Keratinocyte (primary cell): Measurements from ENCODE around the gene RFTN1. TPM values are rescaled to one million over a fixed set of nuclear protein-coding genes. Genes with fewer than 3 reads are reported as not detected.

Experiments
- DNase-seq: peaks from one replicate; pipeline ENCODE4 v3.0.0-alpha.2; 2011; ENCODE audit warnings: low read depth, missing footprints, low spot score
- FAIRE-seq: peaks from 2 replicates; lab custom pipeline; 2011; peaks lifted over from hg19 to GRCh38; lab: Jason Lieb, UNC
- H2AFZ ChIP-seq: 2 replicates; pipeline ENCODE4 v1.6.0; 2012; ENCODE audit warnings: low read length, control low read depth, inconsistent platforms; ENCODE audit not compliant: control insufficient read depth
- H3K27ac ChIP-seq: 2 replicates; pipeline ENCODE4 v1.5.1; 2011; ENCODE audit warnings: low read length; ENCODE audit not compliant: control insufficient read depth, insufficient read depth
- H3K27me3 ChIP-seq: 3 replicates; pipeline ENCODE4 v1.6.0; 2011; ENCODE audit warnings: low read length; ENCODE audit not compliant: control insufficient read depth, insufficient read depth; ENCODE audit errors: extremely low read depth
- H3K36me3 ChIP-seq, 2 experiments: 2 replicates in 1 of 2; 3 replicates in 1 of 2; pipeline ENCODE4 v1.5.1; 2011; ENCODE audit warnings: low read length in 2 of 2, mild to moderate bottlenecking in 1 of 2; ENCODE audit not compliant: control insufficient read depth in 2 of 2, insufficient read depth in 2 of 2; ENCODE audit errors: extremely low read depth in 1 of 2
- H3K4me1 ChIP-seq: 3 replicates; pipeline ENCODE4 v1.5.1; 2011; ENCODE audit warnings: low read length; ENCODE audit not compliant: control insufficient read depth, insufficient read depth; ENCODE audit errors: extremely low read depth
- H3K4me2 ChIP-seq: 3 replicates; pipeline ENCODE4 v1.6.0; 2011; ENCODE audit warnings: low read depth, low read length; ENCODE audit not compliant: control insufficient read depth, insufficient read depth; ENCODE audit errors: extremely low read depth
- H3K4me3 ChIP-seq, 3 experiments: fragments of 200-600 bp in 1 of 3; sonication (generic) in 1 of 3; 2 replicates in 2 of 3; 3 replicates in 1 of 3; pipeline ENCODE4 v1.5.1; 2011 to 2016; ENCODE audit warnings: low read length in 3 of 3, mild to moderate bottlenecking in 3 of 3, control low read depth in 2 of 3, inconsistent platforms in 1 of 3, low read depth in 1 of 3, mixed read lengths in 1 of 3, mixed run types in 1 of 3, moderate library complexity in 1 of 3; ENCODE audit not compliant: control insufficient read depth in 2 of 3, insufficient read depth in 2 of 3; ENCODE audit errors: extremely low read depth in 1 of 3
- H3K79me2 ChIP-seq: 2 replicates; pipeline ENCODE4 v1.6.0; 2012; ENCODE audit warnings: low read length; ENCODE audit not compliant: control insufficient read depth, insufficient read depth
- H3K9ac ChIP-seq: 3 replicates; pipeline ENCODE4 v1.6.0; 2011; ENCODE audit warnings: low read length; ENCODE audit not compliant: control insufficient read depth, insufficient read depth; ENCODE audit errors: extremely low read depth
- H3K9me1 ChIP-seq: 3 replicates; pipeline ENCODE4 v1.6.0; 2011; ENCODE audit warnings: low read length; ENCODE audit not compliant: control insufficient read depth, insufficient read depth; ENCODE audit errors: extremely low read depth
- H3K9me3 ChIP-seq: 2 replicates; pipeline ENCODE4 v1.5.1; 2012; ENCODE audit warnings: low read depth, low read length; ENCODE audit not compliant: control insufficient read depth
- H4K20me1 ChIP-seq: 3 replicates; pipeline ENCODE4 v1.6.0; 2011; ENCODE audit warnings: low read length; ENCODE audit not compliant: control insufficient read depth, insufficient read depth; ENCODE audit errors: extremely low read depth
- EZH2 ChIP-seq: IDR thresholded peaks from one replicate; pipeline ENCODE4 v1.6.1; 2012; ENCODE audit warnings: inconsistent platforms, mild to moderate bottlenecking, low read length, moderate library complexity
- dilution Hi-C: fragments of 300-500 bp; cut with MboI; formaldehyde crosslinking; loops from one replicate; pipeline ENCODE4 v1.7.0; 2020; ENCODE audit warnings: low sequenced_read_pairs; ENCODE audit not compliant: extremely low pct_ligation_motif_present
- polyA plus RNA-seq, 5 experiments: library from polyadenylated mRNA; depleted of rRNA in 3 of 5; stranded (reverse) in 3 of 5; stranded (forward) in 1 of 5; unstranded in 1 of 5; fragments of >200 nt; gene quantifications; 1 replicate in 1 of 5; 2 replicates in 3 of 5; 3 replicates in 1 of 5; pipeline versions ENCODE4 v1.2.1 to v1.2.3, GENCODE V29; 2011 to 2012; ENCODE audit warnings: missing spikeins in 2 of 5, low read depth in 1 of 5, low replicate concordance in 1 of 5
- TF ChIP-seq, protein P1 (sequence below), 3 experiments: IDR thresholded peaks in 1 of 3; conservative IDR thresholded peaks in 1 of 3; optimal IDR thresholded peaks in 1 of 3; 2 replicates in 2 of 3; 3 replicates in 1 of 3; pipeline versions ENCODE3 to v1.5.1; 2011; ENCODE audit warnings: low read length in 3 of 3, mild to moderate bottlenecking in 3 of 3, moderate library complexity in 2 of 3, control low read depth in 1 of 3, inconsistent platforms in 1 of 3; ENCODE audit not compliant: insufficient read depth in 2 of 3; ENCODE audit errors: extremely low read depth in 1 of 3

Gene RFTN1
- polyA plus RNA-seq, 1 donor (not counting 4 experiments of a cell fraction or from before 2014, with no cell fraction given): 18.0 TPM

DNA sequence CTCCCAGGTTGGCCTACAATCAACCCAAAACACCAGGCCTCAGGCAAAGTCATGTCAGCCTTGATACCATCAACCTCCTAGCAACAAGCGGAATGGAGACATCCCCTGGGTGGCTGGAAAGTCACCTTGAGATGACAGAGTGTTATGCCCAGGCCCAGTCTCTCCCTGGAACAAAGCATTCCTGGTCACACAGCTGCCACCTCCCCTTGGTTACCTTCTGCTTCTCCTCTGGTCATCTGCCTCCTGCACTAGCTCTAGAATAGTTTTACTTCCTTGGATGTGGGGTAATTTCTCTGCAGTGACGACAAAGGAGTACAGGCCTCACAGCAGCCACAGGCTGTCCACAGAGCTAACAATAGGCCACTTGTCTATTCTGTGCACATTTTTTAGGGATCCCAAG lies 114.9 kb downstream of the RFTN1 start:
- H4K20me1 ChIP-seq: no peaks in the 10 kb centered on the region
- no peak overlapping the region for H3K27ac ChIP-seq
- H3K4me3 ChIP-seq: no peak overlapping the region
- no peak overlapping the region for H3K9ac ChIP-seq
- TF ChIP-seq, protein P1, sequence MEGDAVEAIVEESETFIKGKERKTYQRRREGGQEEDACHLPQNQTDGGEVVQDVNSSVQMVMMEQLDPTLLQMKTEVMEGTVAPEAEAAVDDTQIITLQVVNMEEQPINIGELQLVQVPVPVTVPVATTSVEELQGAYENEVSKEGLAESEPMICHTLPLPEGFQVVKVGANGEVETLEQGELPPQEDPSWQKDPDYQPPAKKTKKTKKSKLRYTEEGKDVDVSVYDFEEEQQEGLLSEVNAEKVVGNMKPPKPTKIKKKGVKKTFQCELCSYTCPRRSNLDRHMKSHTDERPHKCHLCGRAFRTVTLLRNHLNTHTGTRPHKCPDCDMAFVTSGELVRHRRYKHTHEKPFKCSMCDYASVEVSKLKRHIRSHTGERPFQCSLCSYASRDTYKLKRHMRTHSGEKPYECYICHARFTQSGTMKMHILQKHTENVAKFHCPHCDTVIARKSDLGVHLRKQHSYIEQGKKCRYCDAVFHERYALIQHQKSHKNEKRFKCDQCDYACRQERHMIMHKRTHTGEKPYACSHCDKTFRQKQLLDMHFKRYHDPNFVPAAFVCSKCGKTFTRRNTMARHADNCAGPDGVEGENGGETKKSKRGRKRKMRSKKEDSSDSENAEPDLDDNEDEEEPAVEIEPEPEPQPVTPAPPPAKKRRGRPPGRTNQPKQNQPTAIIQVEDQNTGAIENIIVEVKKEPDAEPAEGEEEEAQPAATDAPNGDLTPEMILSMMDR (optimal IDR thresholded peaks at IDR 0.05 in 1 of 3, IDR thresholded peaks at IDR 0.05 in 1 of 3, conservative IDR thresholded peaks at IDR 0.05 in 1 of 3; ENCODE audit: extremely low read depth in 1 of 3, insufficient read depth in 2 of 3, low read length in 3 of 3): no peak
- no peak for TF ChIP-seq EZH2
- no peaks in the 10 kb centered on the region for H3K9me1 ChIP-seq
- H3K9me3 ChIP-seq: no peaks in the 10 kb centered on the region
- no peak for FAIRE-seq
- DNase-seq: no peak
- no peaks in the 10 kb centered on the region for H3K27me3 ChIP-seq
- no peak overlapping the region for H2AFZ ChIP-seq
- dilution Hi-C loops: no loop called here
- no peaks in the 10 kb centered on the region for H3K36me3 ChIP-seq
- H3K4me1 ChIP-seq: peaks cover 7% of the 10 kb centered on the region
- no peak overlapping the region for H3K4me2 ChIP-seq
- H3K79me2 ChIP-seq: no peaks in the 10 kb centered on the region

DNA sequence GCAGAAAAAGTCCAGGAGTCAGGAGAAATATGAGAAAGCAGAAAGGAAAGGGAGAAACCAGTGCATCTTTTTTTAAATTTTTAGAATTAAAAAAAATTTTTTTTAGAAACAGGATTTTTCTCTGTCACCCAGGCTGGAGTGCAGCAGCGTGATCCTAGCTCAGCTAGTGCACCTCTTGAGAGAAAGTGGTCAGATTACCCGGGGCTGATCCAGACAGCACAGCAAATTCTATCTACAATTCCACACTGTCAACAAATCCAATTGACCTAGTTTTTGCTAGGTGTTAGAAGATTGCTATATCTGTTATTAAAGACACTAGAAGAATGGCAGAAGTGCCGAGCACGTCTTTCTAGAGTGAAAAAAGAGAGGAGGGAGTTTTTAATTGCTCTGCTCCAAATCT lies 117.3 kb downstream of the RFTN1 start:
- H3K9me3 ChIP-seq: no peaks in the 10 kb centered on the region
- DNase-seq (no peak), FAIRE-seq (no peak)
- no peaks in the 10 kb centered on the region for H3K36me3 ChIP-seq
- dilution Hi-C loops: no loop called here
- no peak overlapping the region for H3K27ac ChIP-seq
- no peak overlapping the region for H3K9ac ChIP-seq
- no peak overlapping the region for H3K4me3 ChIP-seq
- H4K20me1 ChIP-seq: no peaks in the 10 kb centered on the region
- H3K4me1 ChIP-seq: no peaks in the 10 kb centered on the region
- no peak overlapping the region for H3K4me2 ChIP-seq
- no peaks in the 10 kb centered on the region for H3K79me2 ChIP-seq
- no peak overlapping the region for H2AFZ ChIP-seq
- no peaks in the 10 kb centered on the region for H3K27me3 ChIP-seq
- TF ChIP-seq EZH2: no peak
- TF ChIP-seq, protein P1 (optimal IDR thresholded peaks at IDR 0.05 in 1 of 3, IDR thresholded peaks at IDR 0.05 in 1 of 3, conservative IDR thresholded peaks at IDR 0.05 in 1 of 3; ENCODE audit: extremely low read depth in 1 of 3, insufficient read depth in 2 of 3, low read length in 3 of 3): no peak
- H3K9me1 ChIP-seq: no peaks in the 10 kb centered on the region
